NCI-H774 (cell line): ENCODE measurements around the gene NBAS.

Source experiments
- DNase-seq: peaks from one replicate; lab custom pipeline; 2025; lab: John Stamatoyannopoulos, UW

The NBAS gene

DNA sequence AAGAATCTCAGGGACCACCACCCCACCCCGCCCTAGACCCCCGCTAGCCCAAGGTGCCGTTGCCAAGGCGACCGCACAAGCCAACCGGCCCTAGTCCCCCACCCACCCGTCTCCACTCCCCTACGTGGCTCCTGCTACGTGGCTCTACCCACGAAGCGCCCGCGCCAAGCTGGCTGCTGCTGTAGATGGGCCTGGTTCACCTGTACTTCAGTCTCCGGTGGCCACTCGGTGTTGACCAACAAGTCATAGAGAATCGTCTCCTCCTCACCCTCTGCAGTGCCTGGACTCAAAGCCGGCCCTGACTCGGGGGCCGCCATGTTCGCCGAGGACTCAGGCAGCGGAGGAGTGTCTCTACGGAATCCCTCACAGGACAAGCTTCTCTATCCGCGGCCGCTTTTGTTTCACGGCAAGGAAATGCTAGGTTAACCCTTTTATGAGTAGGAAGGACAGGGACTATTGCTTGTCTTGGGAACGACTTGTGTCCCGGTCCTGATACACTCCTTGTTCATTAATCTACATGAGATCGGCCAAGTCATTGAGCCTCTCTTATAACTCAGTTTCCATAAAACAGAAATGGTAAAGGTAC is at the start of gene NBAS:
Gene NBAS (minus strand): TSS at position 347 of the 586 bp plus-strand sequence. CDS start 30 bp downstream, at position 317.
- DNase-seq = peak; percentile 74

DNA sequence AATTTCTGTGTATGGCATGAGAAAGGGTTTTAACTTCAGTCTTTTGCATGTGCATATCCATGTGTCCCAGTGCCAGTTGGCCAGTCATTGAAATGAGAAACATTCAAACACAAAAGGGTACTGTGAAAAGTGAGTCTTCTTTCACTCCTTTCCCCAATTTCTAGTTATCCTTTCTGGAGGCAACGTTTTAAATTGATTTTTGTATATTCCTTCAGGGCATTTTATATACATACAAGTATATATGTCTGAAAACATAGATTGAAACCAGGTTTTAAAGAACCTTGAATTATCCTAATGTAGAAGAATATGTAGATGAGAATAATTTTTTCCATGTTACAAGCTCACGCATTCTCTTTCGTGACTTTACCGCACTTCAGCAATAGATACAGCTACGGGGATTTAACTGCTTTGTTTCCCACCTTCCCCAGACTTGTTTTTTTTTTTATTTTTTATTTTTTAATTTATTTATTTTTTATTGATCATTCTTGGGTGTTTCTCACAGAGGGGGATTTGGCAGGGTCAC is 49.4 kb upstream of the NBAS start:
- DNase-seq = no peak

- no peak for DNase-seq
Measured at GRCh38 chr2:15609341-15610042, 48.4 kb upstream of the NBAS start.

DNA sequence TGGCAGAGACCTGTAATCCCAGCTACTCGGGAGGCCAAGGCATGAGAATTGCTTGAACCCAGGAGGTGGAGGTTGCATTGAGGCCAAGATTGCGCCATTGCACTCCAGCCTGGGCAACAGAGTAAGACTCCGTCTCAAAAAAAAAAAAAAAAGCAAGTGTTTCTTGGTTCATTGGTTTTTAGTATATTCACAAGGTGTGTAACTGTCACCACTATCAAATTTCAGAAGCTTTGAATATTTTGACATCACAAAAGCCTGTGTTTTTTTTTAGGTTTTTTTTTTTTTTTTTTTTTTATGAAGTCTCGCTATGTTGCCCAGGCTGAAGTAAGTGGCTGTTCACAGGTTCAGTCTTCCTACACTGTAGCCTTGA is 47.2 kb upstream of the NBAS start:
- no peak for DNase-seq

GRCh38 chr2:15607709-15608391 is 46.7 kb upstream of the NBAS start:
- DNase-seq = no peak

GRCh38 chr2:15606481-15607441 is 45.6 kb upstream of the NBAS start:
- no peak for DNase-seq

GRCh38 chr2:15605721-15606120 is 44.6 kb upstream of the NBAS start:
- no peak for DNase-seq

DNA sequence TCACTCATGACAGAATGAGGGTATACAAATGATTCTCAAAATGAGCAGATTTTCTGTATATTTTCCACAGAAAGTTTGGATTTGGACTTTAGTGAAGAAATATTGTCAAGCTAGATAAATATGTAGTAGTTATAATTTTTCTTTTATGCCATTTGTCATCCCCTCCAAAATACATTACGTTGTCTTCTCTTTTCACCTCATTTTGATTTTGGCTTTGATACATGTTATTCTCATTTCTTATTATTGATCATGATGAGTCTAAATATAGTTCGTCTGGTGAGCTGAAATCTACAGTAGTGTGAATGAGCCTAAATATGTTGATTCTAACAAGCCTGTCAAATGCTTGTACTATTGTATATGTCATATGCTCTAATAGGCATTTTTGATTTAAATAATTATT is 42.8 kb upstream of the NBAS start:
- DNase-seq = no peak

DNA sequence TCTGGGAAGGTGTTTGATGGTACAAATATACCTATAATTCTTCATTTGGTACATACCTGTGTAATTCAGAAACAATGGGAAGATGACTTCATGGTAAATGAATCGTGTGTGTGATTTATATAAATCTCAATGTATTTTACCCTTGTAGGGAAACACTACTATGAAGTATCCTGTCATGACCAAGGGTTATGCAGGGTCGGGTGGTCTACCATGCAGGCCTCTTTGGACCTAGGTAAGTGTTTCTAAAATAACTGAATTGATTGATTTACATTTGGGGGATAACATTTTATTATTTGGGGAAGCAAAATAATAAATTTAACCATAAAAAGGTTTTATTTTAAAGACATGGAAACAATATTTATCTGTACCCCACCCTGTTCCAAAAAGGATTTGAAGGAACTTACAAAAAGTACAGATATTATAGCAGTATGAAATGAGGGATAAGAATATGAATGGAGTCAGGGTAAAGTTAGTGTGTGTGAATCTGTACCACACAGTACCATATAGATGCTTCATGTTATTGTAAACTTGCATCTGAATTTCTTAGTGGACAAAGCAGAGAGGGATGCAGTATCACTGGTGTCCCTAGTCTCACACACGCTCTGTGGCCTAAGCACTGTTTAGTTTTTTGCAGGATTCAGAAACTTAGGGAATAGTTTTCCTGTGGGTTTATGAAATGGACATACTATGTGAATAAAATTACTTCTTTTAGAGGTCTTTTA is 42.1 kb upstream of the NBAS start:
- DNase-seq = no peak

- no peak for DNase-seq
Measured at GRCh38 chr2:15602393-15602792, 41.3 kb upstream of the NBAS start.

DNA sequence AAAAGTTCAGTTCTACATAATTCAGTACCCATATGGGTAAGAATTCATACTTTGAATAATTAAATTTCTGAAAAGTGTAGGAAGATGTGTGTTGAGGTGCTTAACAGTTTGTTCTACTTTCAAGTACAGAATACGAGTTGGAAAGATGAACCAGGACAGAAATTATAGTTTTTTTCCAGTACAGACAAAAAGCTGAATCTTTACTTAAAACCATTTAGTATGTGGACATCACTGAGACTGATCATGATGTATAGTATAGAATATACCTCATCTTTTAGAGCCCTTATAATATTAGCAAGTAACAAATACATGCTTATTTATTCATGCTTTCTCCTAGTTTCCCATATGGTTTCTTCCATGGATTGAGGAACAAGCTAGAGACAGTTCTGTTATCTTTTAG is 40.5 kb upstream of the NBAS start:
- no peak for DNase-seq

DNA sequence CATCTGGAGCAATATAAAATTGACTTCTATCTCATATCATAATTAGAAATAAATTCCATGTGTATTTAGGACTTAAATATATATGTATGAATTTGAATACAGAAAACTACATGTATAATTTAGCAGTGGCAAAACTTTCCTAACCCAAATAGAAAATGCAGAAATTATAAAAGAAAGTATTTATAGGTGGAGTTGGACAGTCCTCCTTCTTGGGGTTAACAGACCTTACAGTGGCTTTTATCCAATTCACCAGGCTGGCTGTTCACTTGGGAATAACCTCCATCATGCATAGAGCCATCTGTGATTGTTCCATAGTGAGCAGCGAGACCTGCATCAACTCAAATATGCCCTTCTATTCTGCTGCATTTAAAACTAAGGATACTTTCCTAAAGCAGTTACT is 38.9 kb upstream of the NBAS start:
- DNase-seq = no peak

DNA sequence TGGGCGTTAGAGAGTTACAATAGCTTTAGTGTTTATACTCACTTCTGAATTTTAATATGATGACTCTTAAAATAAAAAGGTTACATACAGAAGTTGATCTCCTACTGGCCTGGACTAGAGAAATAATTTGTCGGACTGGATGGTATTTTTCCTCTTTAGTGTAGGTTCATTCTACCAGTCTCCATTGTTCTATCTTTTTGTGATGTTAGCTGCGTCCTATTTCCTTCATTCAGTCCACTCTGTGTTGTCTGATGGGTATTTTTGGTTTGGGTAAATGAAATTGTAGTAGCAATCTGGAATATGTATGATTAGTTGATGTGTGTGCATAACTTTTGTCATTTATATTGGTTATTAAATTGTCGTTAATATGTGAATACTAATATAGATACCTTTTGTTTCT is 35.8 kb upstream of the NBAS start:
- no peak for DNase-seq

DNA sequence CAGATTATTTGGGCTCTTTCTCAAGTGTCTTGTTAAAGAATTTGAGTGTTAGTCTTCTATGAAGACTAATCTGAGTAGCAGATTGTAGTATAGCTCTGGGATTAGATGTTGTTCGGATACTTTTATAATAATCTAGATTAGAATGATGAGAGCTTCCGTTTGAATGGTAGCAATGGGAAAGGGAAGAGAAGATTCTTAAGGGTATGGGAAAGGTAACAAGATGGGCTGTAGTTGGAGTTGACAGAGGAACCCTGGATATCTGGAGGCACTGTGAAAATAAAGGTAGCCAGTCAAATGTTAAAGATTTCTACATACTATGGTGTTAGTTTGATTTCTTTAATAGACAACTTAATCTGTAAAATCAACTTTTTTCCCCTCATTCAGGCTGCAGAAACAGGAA is 35.2 kb upstream of the NBAS start:
- no peak for DNase-seq

GRCh38 chr2:15595936-15596335 is 34.8 kb upstream of the NBAS start:
- no peak for DNase-seq

DNA sequence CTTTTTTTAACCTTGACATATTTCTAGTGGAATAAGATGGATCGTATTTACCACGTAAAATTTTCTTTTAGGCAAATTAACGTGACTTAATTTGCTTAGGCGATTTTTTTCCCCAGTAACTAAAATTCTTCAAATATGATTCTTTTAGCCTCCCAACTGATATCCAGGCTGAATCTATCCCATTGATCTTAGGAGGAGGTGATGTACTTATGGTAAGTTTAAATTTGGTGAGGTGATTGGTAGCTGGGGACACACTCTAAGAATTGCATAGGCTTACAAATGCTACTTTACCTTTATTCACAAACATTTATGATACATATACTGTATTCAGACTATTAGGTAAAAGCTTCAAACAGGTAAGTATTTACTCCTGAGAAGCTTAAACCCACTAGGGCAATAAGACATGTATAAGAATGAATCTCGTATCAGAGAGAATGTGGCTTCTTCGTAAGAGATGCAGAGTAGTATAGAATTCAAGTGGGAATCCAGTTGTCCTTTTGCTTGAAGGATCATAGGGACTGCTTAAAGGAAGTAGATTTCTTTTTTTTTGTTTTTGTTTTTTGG is 34.3 kb upstream of the NBAS start:
- DNase-seq = no peak

- no peak for DNase-seq
Measured at GRCh38 chr2:15594291-15595256, 33.4 kb upstream of the NBAS start.

- DNase-seq = no peak
Measured at GRCh38 chr2:15593327-15593705, 32.2 kb upstream of the NBAS start.

DNA sequence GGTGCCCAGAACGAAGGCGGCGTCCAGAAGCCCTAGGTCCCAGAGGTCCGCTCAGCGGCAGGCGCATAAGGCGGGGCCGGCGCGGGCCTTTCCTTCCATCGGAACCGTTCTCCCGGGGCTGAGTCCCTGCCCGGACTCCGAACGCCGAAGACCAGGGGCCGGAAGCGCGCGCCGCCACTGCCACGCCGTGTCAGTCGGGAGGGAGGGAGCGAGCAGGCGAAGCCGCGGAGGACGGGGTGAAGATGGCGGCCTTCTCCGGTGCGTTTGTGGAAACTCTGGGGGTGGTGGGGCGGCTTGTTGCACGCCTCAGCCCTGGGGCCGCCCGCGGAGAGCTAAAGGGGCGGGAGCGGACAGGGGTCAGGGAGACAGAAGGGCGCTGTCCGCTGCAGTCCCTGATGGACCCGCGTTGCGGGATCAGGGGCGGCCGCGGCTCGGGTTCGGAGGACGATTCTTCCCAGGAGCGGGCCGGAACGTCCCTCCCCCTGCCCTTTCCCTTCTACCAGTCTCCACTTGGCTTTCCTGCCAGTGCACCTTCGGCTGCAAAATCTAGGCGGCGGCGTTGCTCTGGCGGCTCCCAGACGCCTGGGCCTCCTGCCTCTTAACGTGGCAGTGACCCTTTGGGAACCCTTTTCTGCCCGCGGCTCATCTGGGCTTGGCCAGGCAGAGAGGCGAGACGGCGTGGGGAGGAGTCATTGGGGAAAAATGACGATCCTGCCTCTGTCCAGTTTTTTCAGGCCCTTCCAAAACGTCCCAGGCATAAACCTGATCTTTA is 30.7 kb upstream of the NBAS start, which contains the start of gene DDX1:
Gene DDX1 (plus strand): TSS at position 177 of the 772 bp plus-strand sequence. CDS start 66 bp downstream, at position 243.
- peak; percentile 74 for DNase-seq
